NCI-H82 treated with DMSO at 0.1 percent for 48 hours (cell line): Measurements from ENCODE around the gene ARRDC3.
"Not testable (repeated sequence)": the region's sequence is repeated elsewhere in the genome, so short reads cannot be mapped to it uniquely, and the experiment has no call there.

Experiments used
- DNase-seq: peaks from one replicate; lab custom pipeline; 2025; ENCODE audit not compliant: unreplicated experiment; lab: John Stamatoyannopoulos, UW

Gene ARRDC3

GRCh38 chr5:91383027-91383955 lies at the start of gene ARRDC3:
Gene ARRDC3 (minus strand): TSS chr5:91383317. CDS start chr5:91383092, 225 bp downstream.
- DNase-seq, result peak; percentile 91

GRCh38 chr5:91430949-91431348 lies 47.8 kb upstream of the ARRDC3 start:
- no peak for DNase-seq

- DNase-seq, result no peak
Observed at GRCh38 chr5:91424638-91425436, 41.7 kb upstream of the ARRDC3 start.

GRCh38 chr5:91423871-91424270 lies 40.8 kb upstream of the ARRDC3 start:
- no peak for DNase-seq

- DNase-seq, result no peak
Observed at GRCh38 chr5:91420879-91421278, 37.8 kb upstream of the ARRDC3 start.

- DNase-seq, result peak; percentile 17
Observed at GRCh38 chr5:91419571-91420537, 36.7 kb upstream of the ARRDC3 start.

GRCh38 chr5:91419136-91419535 lies 36.0 kb upstream of the ARRDC3 start:
- DNase-seq, result no peak

GRCh38 chr5:91418158-91418557 lies 35.0 kb upstream of the ARRDC3 start:
- DNase-seq, result no peak

GRCh38 chr5:91417219-91417618 lies 34.1 kb upstream of the ARRDC3 start:
- no peak for DNase-seq

GRCh38 chr5:91416491-91416890 lies 33.4 kb upstream of the ARRDC3 start:
- no peak for DNase-seq

- DNase-seq, result no peak
Observed at GRCh38 chr5:91409304-91409703, 26.2 kb upstream of the ARRDC3 start.

- DNase-seq, result no peak
Observed at GRCh38 chr5:91408710-91409109, 25.6 kb upstream of the ARRDC3 start.

- no peak for DNase-seq
Observed at GRCh38 chr5:91407204-91407603, 24.1 kb upstream of the ARRDC3 start.

GRCh38 chr5:91403438-91403837 lies 20.3 kb upstream of the ARRDC3 start:
- DNase-seq, result no peak

GRCh38 chr5:91401175-91401574 lies 18.1 kb upstream of the ARRDC3 start:
- no peak for DNase-seq

GRCh38 chr5:91397791-91398190 lies 14.7 kb upstream of the ARRDC3 start:
- DNase-seq, result no peak

- DNase-seq, result no peak
Observed at GRCh38 chr5:91390268-91390667, 7.2 kb upstream of the ARRDC3 start.

- not testable (repeated sequence) for DNase-seq
Observed at GRCh38 chr5:91389555-91389954, 6.4 kb upstream of the ARRDC3 start.

GRCh38 chr5:91388362-91388761 lies 5.2 kb upstream of the ARRDC3 start:
- DNase-seq, result no peak

- peak; percentile 40 for DNase-seq
Observed at GRCh38 chr5:91386120-91386519, 3.0 kb upstream of the ARRDC3 start.

GRCh38 chr5:91385596-91385995 lies 2.5 kb upstream of the ARRDC3 start:
- not testable (repeated sequence) for DNase-seq
